Measurements from ENCODE around the gene STEAP3.

The STEAP3 gene

GRCh38 chr2:119228964-119229363, 5.3 kb downstream of the STEAP3 start:
- TF ChIP-seq, protein P1, sequence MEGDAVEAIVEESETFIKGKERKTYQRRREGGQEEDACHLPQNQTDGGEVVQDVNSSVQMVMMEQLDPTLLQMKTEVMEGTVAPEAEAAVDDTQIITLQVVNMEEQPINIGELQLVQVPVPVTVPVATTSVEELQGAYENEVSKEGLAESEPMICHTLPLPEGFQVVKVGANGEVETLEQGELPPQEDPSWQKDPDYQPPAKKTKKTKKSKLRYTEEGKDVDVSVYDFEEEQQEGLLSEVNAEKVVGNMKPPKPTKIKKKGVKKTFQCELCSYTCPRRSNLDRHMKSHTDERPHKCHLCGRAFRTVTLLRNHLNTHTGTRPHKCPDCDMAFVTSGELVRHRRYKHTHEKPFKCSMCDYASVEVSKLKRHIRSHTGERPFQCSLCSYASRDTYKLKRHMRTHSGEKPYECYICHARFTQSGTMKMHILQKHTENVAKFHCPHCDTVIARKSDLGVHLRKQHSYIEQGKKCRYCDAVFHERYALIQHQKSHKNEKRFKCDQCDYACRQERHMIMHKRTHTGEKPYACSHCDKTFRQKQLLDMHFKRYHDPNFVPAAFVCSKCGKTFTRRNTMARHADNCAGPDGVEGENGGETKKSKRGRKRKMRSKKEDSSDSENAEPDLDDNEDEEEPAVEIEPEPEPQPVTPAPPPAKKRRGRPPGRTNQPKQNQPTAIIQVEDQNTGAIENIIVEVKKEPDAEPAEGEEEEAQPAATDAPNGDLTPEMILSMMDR (IDR thresholded peaks at IDR 0.05; ENCODE audit: extremely low read depth, insufficient read depth, missing control alignments): no peak

DNA sequence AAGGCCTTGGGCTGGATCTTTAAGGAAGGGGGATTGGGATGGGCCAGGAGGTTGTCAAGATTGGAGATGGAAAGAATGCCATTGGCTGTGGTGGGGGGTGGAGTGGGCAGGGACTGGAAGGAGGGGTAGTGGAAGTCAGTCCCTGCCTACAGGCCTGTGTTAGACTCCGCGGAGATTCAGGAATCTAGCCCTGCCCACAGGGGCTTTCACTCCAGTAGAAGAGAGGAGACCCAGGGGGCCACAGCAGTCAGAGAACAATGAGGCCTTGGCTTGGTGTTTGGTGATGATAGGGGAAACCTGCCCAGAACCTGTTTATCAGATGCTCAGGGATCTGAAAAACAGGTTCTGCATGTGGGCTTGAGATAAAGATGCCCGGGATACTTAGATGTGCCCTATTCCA, 6.1 kb downstream of the STEAP3 start:
- in situ Hi-C loops (cut with MboI; ENCODE audit: low pct_unique_long_range_greater_than_20kb, low sequenced_read_pairs, unreplicated experiment): no loop called here
- DNase-seq (ENCODE audit: low spot score): no peak
- TF ChIP-seq, protein P1 (IDR thresholded peaks at IDR 0.05; ENCODE audit: extremely low read depth, insufficient read depth, missing control alignments): no peak

More at GRCh38 chr2:119228964-119229363, 5.3 kb downstream of the STEAP3 start:
- DNase-seq (ENCODE audit: low spot score): no peak
- in situ Hi-C loops (cut with MboI; ENCODE audit: low pct_unique_long_range_greater_than_20kb, low sequenced_read_pairs, unreplicated experiment): no loop called here

GRCh38 chr2:119230219-119231185, 6.9 kb downstream of the STEAP3 start:
- TF ChIP-seq, protein P1 (IDR thresholded peaks at IDR 0.05; ENCODE audit: extremely low read depth, insufficient read depth, missing control alignments): no peak
- no peak for DNase-seq (ENCODE audit: low spot score)
- in situ Hi-C loops (cut with MboI; ENCODE audit: low pct_unique_long_range_greater_than_20kb, low sequenced_read_pairs, unreplicated experiment): no loop called here

DNA sequence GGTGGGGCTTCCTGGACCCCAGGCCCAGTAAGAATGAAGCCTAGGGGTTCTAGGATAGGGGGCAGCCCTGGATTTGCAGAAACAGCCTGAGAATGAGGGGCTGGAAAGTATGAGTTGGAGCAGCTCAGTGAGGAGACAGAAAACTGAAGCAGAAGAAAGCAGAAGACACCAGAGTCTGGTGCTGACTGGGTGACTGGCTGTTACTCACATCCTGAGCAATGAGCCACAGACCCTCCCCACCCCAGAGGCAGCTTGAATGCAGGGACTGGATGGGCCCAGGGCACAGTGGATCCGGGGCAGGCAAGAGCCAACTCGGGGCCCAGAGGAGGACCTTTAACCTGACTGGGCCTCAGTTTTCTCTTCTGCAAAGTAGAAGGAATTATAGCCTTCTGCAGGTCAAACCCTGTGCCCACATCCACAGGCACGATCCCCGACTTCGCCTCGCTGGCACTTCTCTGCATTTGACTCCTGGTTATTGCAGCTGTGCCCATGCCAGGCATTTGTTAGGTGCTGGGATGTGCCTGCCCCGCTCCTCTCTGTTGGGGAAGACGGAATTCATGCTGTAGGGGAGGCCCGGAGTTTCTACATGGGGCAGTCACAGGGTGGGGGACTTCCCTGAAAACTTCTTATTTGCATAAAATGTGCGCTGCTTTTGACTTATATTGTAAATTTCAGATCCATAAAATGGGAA, 8.5 kb downstream of the STEAP3 start:
- in situ Hi-C loops (cut with MboI; ENCODE audit: low pct_unique_long_range_greater_than_20kb, low sequenced_read_pairs, unreplicated experiment): no loop called here
- TF ChIP-seq, protein P1 (IDR thresholded peaks at IDR 0.05; ENCODE audit: extremely low read depth, insufficient read depth, missing control alignments): no peak
- DNase-seq (ENCODE audit: low spot score): peak; percentile 71

GRCh38 chr2:119232666-119232993, 9.0 kb downstream of the STEAP3 start:
- TF ChIP-seq, protein P1 (IDR thresholded peaks at IDR 0.05; ENCODE audit: extremely low read depth, insufficient read depth, missing control alignments): no peak
- DNase-seq (ENCODE audit: low spot score): peak; percentile 52
- in situ Hi-C loops (cut with MboI; ENCODE audit: low pct_unique_long_range_greater_than_20kb, low sequenced_read_pairs, unreplicated experiment): no loop called here

GRCh38 chr2:119233326-119234020, 9.8 kb downstream of the STEAP3 start:
- peak; percentile 80 for DNase-seq (ENCODE audit: low spot score)
- in situ Hi-C loops (cut with MboI; ENCODE audit: low pct_unique_long_range_greater_than_20kb, low sequenced_read_pairs, unreplicated experiment): no loop called here
- TF ChIP-seq, protein P1 (IDR thresholded peaks at IDR 0.05; ENCODE audit: extremely low read depth, insufficient read depth, missing control alignments): no peak

Measured in GM13977 (cell line).